HG02981 (cell line): ENCODE data around the gene PTMA.
"Not testable (repeated sequence)": the region's sequence is repeated elsewhere in the genome, so short reads cannot be mapped to it uniquely, and the experiment has no call there.

Experiments
- ATAC-seq: cut with Tn5 transposase; IDR thresholded peaks from one replicate; pipeline ENCODE4 v1.9.1; 2021; ENCODE audit warnings: mild to moderate bottlenecking, moderate library complexity; ENCODE audit not compliant: unreplicated experiment

The PTMA gene

GRCh38 chr2:231707927-231708772 lies at the start of gene PTMA:
Gene PTMA (plus strand): TSS chr2:231708525. CDS start chr2:231708707, 182 bp downstream.
- ATAC-seq: peak; percentile 45

GRCh38 chr2:231660073-231660472 lies 48.3 kb upstream of the PTMA start:
- not testable (repeated sequence) for ATAC-seq

GRCh38 chr2:231660860-231661259 lies 47.5 kb upstream of the PTMA start:
- no peak for ATAC-seq

GRCh38 chr2:231661422-231662027 lies 46.8 kb upstream of the PTMA start:
- no peak for ATAC-seq

GRCh38 chr2:231662028-231662810 lies 46.1 kb upstream of the PTMA start:
- peak; percentile 57 for ATAC-seq

- ATAC-seq: no peak
Observed at GRCh38 chr2:231662811-231663457, 45.4 kb upstream of the PTMA start.

- no peak for ATAC-seq
Observed at GRCh38 chr2:231663458-231664212, 44.7 kb upstream of the PTMA start.

GRCh38 chr2:231664727-231665126 lies 43.6 kb upstream of the PTMA start:
- no peak for ATAC-seq

GRCh38 chr2:231665245-231666170 lies 42.8 kb upstream of the PTMA start:
- no peak for ATAC-seq

- peak; percentile 46 for ATAC-seq
Observed at GRCh38 chr2:231666171-231667095, 41.9 kb upstream of the PTMA start.

GRCh38 chr2:231667096-231667427 lies 41.3 kb upstream of the PTMA start:
- ATAC-seq: no peak

- no peak for ATAC-seq
Observed at GRCh38 chr2:231667496-231667895, 40.8 kb upstream of the PTMA start.

GRCh38 chr2:231668981-231669380 lies 39.3 kb upstream of the PTMA start:
- ATAC-seq: no peak

- ATAC-seq: peak; percentile 40
Observed at GRCh38 chr2:231671270-231672050, 36.9 kb upstream of the PTMA start.

- ATAC-seq: peak; percentile 57
Observed at GRCh38 chr2:231672617-231673347, 35.5 kb upstream of the PTMA start.

GRCh38 chr2:231673348-231673770 lies 35.0 kb upstream of the PTMA start:
- ATAC-seq: no peak
